Neural cell (in vitro differentiated cells): ENCODE measurements around the gene HCFC1. TPM values are rescaled to one million over a fixed set of nuclear protein-coding genes. Genes with fewer than 3 reads are reported as not detected.

ENCODE experiments used
- H2AFZ ChIP-seq: fragments of 200-600, 300-800 bp; sonication (generic), shearing (Covaris generic); 2 replicates; pipeline ENCODE4 v1.6.0; 2014; ENCODE audit warnings: low read depth, mild to moderate bottlenecking, antibody characterized with exemption, low read length, moderate library complexity
- H3F3A ChIP-seq: fragments of 200-600 bp; shearing (Covaris generic); 2 replicates; pipeline ENCODE4 v1.6.1; 2016; ENCODE audit warnings: mild to moderate bottlenecking, moderate library complexity, mixed read lengths, antibody characterized with exemption, low read length; ENCODE audit not compliant: insufficient read depth, poor library complexity, severe bottlenecking
- H3K27ac ChIP-seq: fragments of 200-600, 300-800 bp; sonication (generic), shearing (Covaris generic); 2 replicates; pipeline ENCODE4 v1.5.1; 2014; ENCODE audit warnings: mild to moderate bottlenecking, low read length, moderate library complexity
- H3K27me3 ChIP-seq: fragments of 300-800, 200-600 bp; sonication (generic), shearing (Covaris generic); 2 replicates; pipeline ENCODE4 v1.6.0; 2014; ENCODE audit warnings: mild to moderate bottlenecking, low read depth, low read length, moderate library complexity; ENCODE audit not compliant: insufficient read depth
- H3K36me3 ChIP-seq: fragments of 300-800, 200-600 bp; sonication (generic), shearing (Covaris generic); 2 replicates; pipeline ENCODE4 v1.5.1; 2014; ENCODE audit warnings: mild to moderate bottlenecking, antibody characterized with exemption, low read length, moderate library complexity; ENCODE audit not compliant: insufficient read depth
- H3K4me2 ChIP-seq: fragments of 300-800, 200-600 bp; sonication (generic), shearing (Covaris generic); 2 replicates; pipeline ENCODE4 v1.6.0; 2014; ENCODE audit warnings: mild to moderate bottlenecking, low read length
- H3K4me3 ChIP-seq: fragments of 300-800, 200-600 bp; sonication (generic), shearing (Covaris generic); 2 replicates; pipeline ENCODE4 v1.5.1; 2014; ENCODE audit warnings: mild to moderate bottlenecking, low read length, moderate library complexity
- H3K79me2 ChIP-seq: fragments of 200-600 bp; shearing (Covaris generic); replicated peaks from 2 replicates; pipeline ENCODE4 v1.6.0; 2014; ENCODE audit warnings: mild to moderate bottlenecking, low read length, moderate library complexity; ENCODE audit not compliant: insufficient read depth
- H3K9ac ChIP-seq: fragments of 300-800, 200-600 bp; sonication (generic), shearing (Covaris generic); 2 replicates; pipeline ENCODE4 v1.6.1; 2016; ENCODE audit warnings: mild to moderate bottlenecking, low read length, mixed read lengths
- H3K9me2 ChIP-seq: fragments of 200-600 bp; shearing (Covaris generic); 2 replicates; pipeline ENCODE4 v1.6.1; 2016; ENCODE audit warnings: mild to moderate bottlenecking, low read length, mixed read lengths; ENCODE audit not compliant: insufficient read depth
- H3K9me3 ChIP-seq: fragments of 200-600, 300-800 bp; sonication (generic), shearing (Covaris generic); 2 replicates; pipeline ENCODE4 v1.6.1; 2016; ENCODE audit warnings: mild to moderate bottlenecking, mixed run types, low read length, moderate library complexity, mixed read lengths
- H4K20me1 ChIP-seq: fragments of 200-600 bp; shearing (Covaris generic); 2 replicates; pipeline ENCODE4 v1.6.1; 2016; ENCODE audit warnings: mild to moderate bottlenecking, mixed run types; ENCODE audit not compliant: insufficient read depth
- EP300 ChIP-seq: fragments of 450-650 bp; conservative IDR thresholded peaks from 2 replicates; pipeline ENCODE4 v1.6.1; 2014; ENCODE audit warnings: antibody characterized with exemption, mild to moderate bottlenecking, moderate library complexity; ENCODE audit not compliant: poor library complexity, severe bottlenecking
- EZH2 ChIP-seq: fragments of 200-600, 300-800 bp; shearing (Covaris generic), sonication (generic); IDR thresholded peaks from 2 replicates; pipeline ENCODE4 v1.6.1; 2014; ENCODE audit warnings: antibody characterized with exemption, low read length, borderline replicate concordance, mild to moderate bottlenecking; ENCODE audit not compliant: insufficient read depth, poor library complexity, severe bottlenecking
- MXI1 ChIP-seq: fragments of 450-650 bp; conservative IDR thresholded peaks from 2 replicates; pipeline ENCODE4 v1.6.1; 2014; ENCODE audit warnings: antibody characterized with exemption, mild to moderate bottlenecking; ENCODE audit not compliant: poor library complexity, severe bottlenecking
- POLR2AphosphoS5 ChIP-seq: IDR thresholded peaks from 2 replicates; pipeline ENCODE4 v1.6.1; 2012
- RAD21 ChIP-seq: fragments of 450-650 bp; conservative IDR thresholded peaks from 2 replicates; pipeline ENCODE4 v1.6.1; 2014; ENCODE audit warnings: antibody characterized with exemption, mild to moderate bottlenecking, moderate library complexity
- SMC3 ChIP-seq: fragments of 450-650 bp; conservative IDR thresholded peaks from 2 replicates; pipeline ENCODE4 v1.6.1; 2014; ENCODE audit warnings: antibody characterized with exemption, mild to moderate bottlenecking, moderate library complexity; ENCODE audit not compliant: poor library complexity
- TAF1 ChIP-seq: IDR thresholded peaks from 2 replicates; pipeline ENCODE4 v1.6.1; 2012; ENCODE audit warnings: low read depth
- polyA plus RNA-seq: library from polyadenylated mRNA; depleted of rRNA; stranded (reverse); fragments of >200 nt; gene quantifications from 2 replicates; pipeline ENCODE4 v1.2.3, GENCODE V29; 2014
- TF ChIP-seq, protein P1 (sequence below): IDR thresholded peaks from 2 replicates; pipeline ENCODE4 v1.6.1; 2012; ENCODE audit warnings: borderline replicate concordance
- TF ChIP-seq, protein P2 (sequence below): fragments of 450-650 bp; IDR thresholded peaks from 2 replicates; pipeline ENCODE4 v1.5.1; 2014; ENCODE audit warnings: antibody characterized with exemption, mild to moderate bottlenecking, moderate library complexity; ENCODE audit not compliant: poor library complexity, severe bottlenecking

HCFC1 gene
- polyA plus RNA-seq, 1 donor from 2014 or later = 7.3 TPM

DNA sequence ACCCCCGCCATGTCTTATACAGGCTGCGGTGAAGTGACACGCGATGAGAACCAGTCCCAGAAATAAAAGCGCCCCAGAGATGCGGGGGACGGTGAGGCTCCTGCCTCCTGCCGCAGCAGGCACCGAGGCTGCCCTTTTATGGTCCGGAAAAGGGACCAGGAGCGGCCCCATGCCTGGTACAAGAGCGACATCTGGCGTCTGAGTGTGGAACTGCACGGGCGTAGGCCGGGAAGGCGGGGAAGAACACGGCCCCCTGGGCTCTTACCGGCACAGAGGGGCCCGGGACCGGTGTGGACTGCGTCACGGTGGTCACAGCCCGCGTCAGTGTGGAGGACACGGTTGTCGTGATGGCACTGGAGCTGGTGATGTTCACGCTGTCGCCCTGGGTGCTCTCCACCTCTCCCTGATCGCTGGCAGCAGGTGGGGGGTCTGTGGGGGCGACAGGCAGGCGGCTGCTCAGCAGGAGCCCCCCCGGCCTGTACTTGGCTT lies 18.2 kb downstream of the HCFC1 start:
- TF ChIP-seq, protein P1, sequence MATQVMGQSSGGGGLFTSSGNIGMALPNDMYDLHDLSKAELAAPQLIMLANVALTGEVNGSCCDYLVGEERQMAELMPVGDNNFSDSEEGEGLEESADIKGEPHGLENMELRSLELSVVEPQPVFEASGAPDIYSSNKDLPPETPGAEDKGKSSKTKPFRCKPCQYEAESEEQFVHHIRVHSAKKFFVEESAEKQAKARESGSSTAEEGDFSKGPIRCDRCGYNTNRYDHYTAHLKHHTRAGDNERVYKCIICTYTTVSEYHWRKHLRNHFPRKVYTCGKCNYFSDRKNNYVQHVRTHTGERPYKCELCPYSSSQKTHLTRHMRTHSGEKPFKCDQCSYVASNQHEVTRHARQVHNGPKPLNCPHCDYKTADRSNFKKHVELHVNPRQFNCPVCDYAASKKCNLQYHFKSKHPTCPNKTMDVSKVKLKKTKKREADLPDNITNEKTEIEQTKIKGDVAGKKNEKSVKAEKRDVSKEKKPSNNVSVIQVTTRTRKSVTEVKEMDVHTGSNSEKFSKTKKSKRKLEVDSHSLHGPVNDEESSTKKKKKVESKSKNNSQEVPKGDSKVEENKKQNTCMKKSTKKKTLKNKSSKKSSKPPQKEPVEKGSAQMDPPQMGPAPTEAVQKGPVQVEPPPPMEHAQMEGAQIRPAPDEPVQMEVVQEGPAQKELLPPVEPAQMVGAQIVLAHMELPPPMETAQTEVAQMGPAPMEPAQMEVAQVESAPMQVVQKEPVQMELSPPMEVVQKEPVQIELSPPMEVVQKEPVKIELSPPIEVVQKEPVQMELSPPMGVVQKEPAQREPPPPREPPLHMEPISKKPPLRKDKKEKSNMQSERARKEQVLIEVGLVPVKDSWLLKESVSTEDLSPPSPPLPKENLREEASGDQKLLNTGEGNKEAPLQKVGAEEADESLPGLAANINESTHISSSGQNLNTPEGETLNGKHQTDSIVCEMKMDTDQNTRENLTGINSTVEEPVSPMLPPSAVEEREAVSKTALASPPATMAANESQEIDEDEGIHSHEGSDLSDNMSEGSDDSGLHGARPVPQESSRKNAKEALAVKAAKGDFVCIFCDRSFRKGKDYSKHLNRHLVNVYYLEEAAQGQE = no peak
- no peak for TF ChIP-seq EZH2
- TF ChIP-seq, protein P2, sequence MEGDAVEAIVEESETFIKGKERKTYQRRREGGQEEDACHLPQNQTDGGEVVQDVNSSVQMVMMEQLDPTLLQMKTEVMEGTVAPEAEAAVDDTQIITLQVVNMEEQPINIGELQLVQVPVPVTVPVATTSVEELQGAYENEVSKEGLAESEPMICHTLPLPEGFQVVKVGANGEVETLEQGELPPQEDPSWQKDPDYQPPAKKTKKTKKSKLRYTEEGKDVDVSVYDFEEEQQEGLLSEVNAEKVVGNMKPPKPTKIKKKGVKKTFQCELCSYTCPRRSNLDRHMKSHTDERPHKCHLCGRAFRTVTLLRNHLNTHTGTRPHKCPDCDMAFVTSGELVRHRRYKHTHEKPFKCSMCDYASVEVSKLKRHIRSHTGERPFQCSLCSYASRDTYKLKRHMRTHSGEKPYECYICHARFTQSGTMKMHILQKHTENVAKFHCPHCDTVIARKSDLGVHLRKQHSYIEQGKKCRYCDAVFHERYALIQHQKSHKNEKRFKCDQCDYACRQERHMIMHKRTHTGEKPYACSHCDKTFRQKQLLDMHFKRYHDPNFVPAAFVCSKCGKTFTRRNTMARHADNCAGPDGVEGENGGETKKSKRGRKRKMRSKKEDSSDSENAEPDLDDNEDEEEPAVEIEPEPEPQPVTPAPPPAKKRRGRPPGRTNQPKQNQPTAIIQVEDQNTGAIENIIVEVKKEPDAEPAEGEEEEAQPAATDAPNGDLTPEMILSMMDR = peak; percentile 89
- TF ChIP-seq RAD21 = peak; percentile 92
- peak; percentile 90 for TF ChIP-seq SMC3
- no peak for TF ChIP-seq TAF1
- no peak for TF ChIP-seq EP300
- TF ChIP-seq POLR2AphosphoS5 = peak; percentile 21
- peak; percentile 25 for TF ChIP-seq MXI1
- Histone ChIP-seq H3K9ac (peak overlapping the region; percentile 52), H2AFZ (no peak overlapping the region), H3F3A (no peaks in the 10 kb centered on the region), H3K4me2 (no peak overlapping the region), H3K4me3 (no peak overlapping the region), H4K20me1 (no peaks in the 10 kb centered on the region), H3K9me3 (no peaks in the 10 kb centered on the region), H3K9me2 (no peaks in the 10 kb centered on the region), H3K79me2 (no peaks in the 10 kb centered on the region), H3K36me3 (no peaks in the 10 kb centered on the region), H3K27me3 (no peaks in the 10 kb centered on the region), H3K27ac (peak overlapping the region; percentile 70)

DNA sequence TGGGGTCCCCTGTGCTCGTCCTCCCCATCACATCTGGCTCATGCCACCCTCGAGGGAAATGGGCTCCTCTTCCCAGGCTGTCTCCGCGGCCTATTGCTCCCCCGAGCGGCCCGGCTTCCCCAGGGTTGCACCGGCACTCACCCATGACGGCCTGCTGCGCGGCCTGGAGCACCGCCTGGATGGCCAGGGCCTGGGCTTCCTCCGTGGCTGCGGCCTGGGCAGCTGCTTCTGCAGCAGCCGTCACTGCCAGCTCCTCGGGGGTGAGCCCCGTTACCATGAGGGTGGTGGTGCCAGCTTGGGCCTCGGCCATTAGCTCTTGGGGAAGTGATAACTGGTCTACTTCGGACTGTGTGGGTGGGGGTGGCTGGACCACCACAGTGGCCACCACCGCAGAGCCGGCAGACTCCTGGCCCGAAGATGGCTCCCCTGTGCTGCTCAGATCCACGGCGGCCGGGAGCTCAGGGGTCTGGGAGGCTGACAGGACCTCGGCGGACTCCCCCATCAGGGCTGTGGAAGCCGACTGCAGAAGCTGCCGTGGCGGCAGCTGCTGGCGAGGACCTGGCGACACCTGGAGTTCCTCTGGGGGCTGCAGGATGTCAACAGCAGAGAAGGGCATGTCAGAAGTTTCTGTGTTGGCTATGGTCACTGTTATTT lies 19.1 kb downstream of the HCFC1 start:
- Histone ChIP-seq H4K20me1 (no peaks in the 10 kb centered on the region), H3K27me3 (no peaks in the 10 kb centered on the region), H2AFZ (no peak overlapping the region), H3K9ac (peak overlapping the region; percentile 52), H3K4me2 (no peak overlapping the region), H3F3A (no peaks in the 10 kb centered on the region), H3K4me3 (no peak overlapping the region), H3K27ac (peak overlapping the region; percentile 70), H3K36me3 (no peaks in the 10 kb centered on the region), H3K9me2 (no peaks in the 10 kb centered on the region), H3K9me3 (no peaks in the 10 kb centered on the region), H3K79me2 (no peaks in the 10 kb centered on the region)
- TF ChIP-seq SMC3 (no peak), POLR2AphosphoS5 (no peak), MXI1 (no peak), EZH2 (no peak), TAF1 (no peak), EP300 (no peak), RAD21 (no peak)
- TF ChIP-seq, protein P1 = no peak
- TF ChIP-seq, protein P2 = no peak
